K562 (cell line): Measurements from ENCODE around the gene ICAM1. TPM values are rescaled to one million over a fixed set of nuclear protein-coding genes. Genes with fewer than 3 reads are reported as not detected.

Experiments used
- ARID3B ChIP-seq: fragments of 250-450 bp; sonication (Bioruptor Pico); IDR thresholded peaks from 2 replicates; pipeline ENCODE4 v1.4.0; 2020; ENCODE audit warnings: borderline replicate concordance
- ELK3 ChIP-seq: fragments of 450-650 bp; formaldehyde crosslinking; IDR thresholded peaks from 2 replicates; pipeline ENCODE4 v1.4.0; 2020; ENCODE audit warnings: mild to moderate bottlenecking
- HDAC1 ChIP-seq, 2 experiments: fragments of 450-650 bp; IDR thresholded peaks; 2 replicates each; pipeline ENCODE4 v1.6.1; 2016 to 2017; ENCODE audit warnings: inconsistent platforms in 1 of 2, mild to moderate bottlenecking in 1 of 2, moderate library complexity in 1 of 2
- MCM5 ChIP-seq: fragments of 450-650 bp; IDR thresholded peaks from 2 replicates; pipeline ENCODE4 v1.6.1; 2016; ENCODE audit warnings: low read depth
- NRF1 ChIP-seq, 2 experiments: fragments of 450-650 bp; IDR thresholded peaks in 1 of 2; conservative IDR thresholded peaks in 1 of 2; 2 replicates each; pipeline ENCODE4 v1.6.1; 2014; ENCODE audit warnings: mild to moderate bottlenecking in 2 of 2
- POLR2AphosphoS2 ChIP-seq: IDR thresholded peaks from 2 replicates; pipeline ENCODE4 v1.6.1; 2012; ENCODE audit warnings: low read length, improper control_type of control experiment
- SAFB2 ChIP-seq: fragments of 200-400 bp; formaldehyde crosslinking; IDR thresholded peaks from 2 replicates; pipeline ENCODE4 v1.6.1; 2018; ENCODE audit warnings: borderline replicate concordance, low read length, low read depth, moderate library complexity; ENCODE audit not compliant: severe bottlenecking
- SIN3A ChIP-seq, 2 experiments: fragments of 150-350 bp in 1 of 2; IDR thresholded peaks; 2 replicates each; pipeline ENCODE4 v1.6.1; 2011 to 2016; ENCODE audit warnings: borderline replicate concordance in 2 of 2, low read depth in 2 of 2, low read length in 2 of 2, mild to moderate bottlenecking in 2 of 2, moderate library complexity in 2 of 2; ENCODE audit not compliant: control insufficient read depth in 1 of 2
- SMARCC2 ChIP-seq: fragments of 450-650 bp; IDR thresholded peaks from 2 replicates; pipeline ENCODE4 v1.6.1; 2017; ENCODE audit warnings: antibody characterized with exemption, moderate library complexity, mild to moderate bottlenecking, low read depth
- STAT6 ChIP-seq: sonication (generic); formaldehyde crosslinking; IDR thresholded peaks from 2 replicates; pipeline ENCODE4 v1.8.1; 2023; ENCODE audit warnings: mild to moderate bottlenecking, missing genetic modification reagents
- XRCC3 ChIP-seq: fragments of 450-650 bp; IDR thresholded peaks from 2 replicates; pipeline ENCODE4 v1.6.1; 2017; ENCODE audit warnings: mild to moderate bottlenecking, moderate library complexity
- ZSCAN32 ChIP-seq: fragments of 450-650 bp; formaldehyde crosslinking; IDR thresholded peaks from 2 replicates; pipeline ENCODE4 v1.4.0; 2020; ENCODE audit warnings: mild to moderate bottlenecking, moderate library complexity
- polyA plus RNA-seq, 8 experiments: library from polyadenylated mRNA; depleted of rRNA in 4 of 8; stranded (reverse) in 5 of 8; unstranded in 3 of 8; fragments of >200 nt; fragmentation: Nextera tagmentation in 2 of 8; fragmentation: Illumina TruSeq in 1 of 8; extraction: Ambion mirVana in 2 of 8; extraction: Trizol in 1 of 8; gene quantifications; 2 replicates each; pipeline versions ENCODE4 v1.2.1 to v1.2.3, GENCODE V29; 2011 to 2014; ENCODE audit warnings: inconsistent platforms in 1 of 8, missing spikeins in 1 of 8
- total RNA-seq, 7 experiments: library from RNA; depleted of rRNA in 6 of 7; stranded (reverse); fragments of >200 nt in 6 of 7; fragmentation: Illumina TruSeq in 2 of 7; extraction: Trizol in 2 of 7; gene quantifications; 2 replicates each; pipeline versions ENCODE4 v1.2.1 to v1.2.3, GENCODE V29; 2011 to 2021; ENCODE audit warnings: low replicate concordance in 1 of 7

Gene ICAM1
- total and polyA plus RNA-seq, 9 of the 15 experiments (the other 6 are each of a cell fraction or from before 2014, with no cell fraction given): 2.3 to 24.4 (median 13.4) TPM

GRCh38 chr19:10288662-10289166 lies 17.8 kb downstream of the ICAM1 start (continued):
- TF ChIP-seq NRF1 (conservative IDR thresholded peaks at IDR 0.05 in 1 of 2, IDR thresholded peaks at IDR 0.05 in 1 of 2): no peak
- peak in 1 of 2 experiments; percentile 52; a peak in 1 of 4 replicates for TF ChIP-seq SIN3A (IDR thresholded peaks at IDR 0.05; ENCODE audit: borderline replicate concordance in 2 of 2, control insufficient read depth in 1 of 2, low read depth in 2 of 2, low read length in 2 of 2)
- TF ChIP-seq XRCC3: no peak
- TF ChIP-seq ZSCAN32: no peak
- no peak for TF ChIP-seq MCM5
- no peak; a peak in 1 of 4 replicates for TF ChIP-seq HDAC1 (IDR thresholded peaks at IDR 0.05)
- TF ChIP-seq SAFB2: no peak
- TF ChIP-seq POLR2AphosphoS2: 0 out of 2 replicates have a peak, but pooled peaks have one; percentile 19
- TF ChIP-seq SMARCC2: no peak
- no peak for TF ChIP-seq ARID3B (CRISPR knock-in tag)
- no peak for TF ChIP-seq ELK3 (CRISPR knock-in tag)
- no peak for TF ChIP-seq STAT6
